Neural cell (in vitro differentiated cells): ENCODE data around the gene ATG7. TPM values are rescaled to one million over a fixed set of nuclear protein-coding genes. Genes with fewer than 3 reads are reported as not detected.

Source experiments
- H2AFZ ChIP-seq: fragments of 200-600, 300-800 bp; sonication (generic), shearing (Covaris generic); 2 replicates; pipeline ENCODE4 v1.6.0; 2014; ENCODE audit warnings: low read depth, mild to moderate bottlenecking, antibody characterized with exemption, low read length, moderate library complexity
- H3F3A ChIP-seq: fragments of 200-600 bp; shearing (Covaris generic); 2 replicates; pipeline ENCODE4 v1.6.1; 2016; ENCODE audit warnings: mild to moderate bottlenecking, moderate library complexity, mixed read lengths, antibody characterized with exemption, low read length; ENCODE audit not compliant: insufficient read depth, poor library complexity, severe bottlenecking
- H3K27ac ChIP-seq: fragments of 200-600, 300-800 bp; sonication (generic), shearing (Covaris generic); 2 replicates; pipeline ENCODE4 v1.5.1; 2014; ENCODE audit warnings: mild to moderate bottlenecking, low read length, moderate library complexity
- H3K27me3 ChIP-seq: fragments of 300-800, 200-600 bp; sonication (generic), shearing (Covaris generic); 2 replicates; pipeline ENCODE4 v1.6.0; 2014; ENCODE audit warnings: mild to moderate bottlenecking, low read depth, low read length, moderate library complexity; ENCODE audit not compliant: insufficient read depth
- H3K36me3 ChIP-seq: fragments of 300-800, 200-600 bp; sonication (generic), shearing (Covaris generic); 2 replicates; pipeline ENCODE4 v1.5.1; 2014; ENCODE audit warnings: mild to moderate bottlenecking, antibody characterized with exemption, low read length, moderate library complexity; ENCODE audit not compliant: insufficient read depth
- H3K4me2 ChIP-seq: fragments of 300-800, 200-600 bp; sonication (generic), shearing (Covaris generic); 2 replicates; pipeline ENCODE4 v1.6.0; 2014; ENCODE audit warnings: mild to moderate bottlenecking, low read length
- H3K4me3 ChIP-seq: fragments of 300-800, 200-600 bp; sonication (generic), shearing (Covaris generic); 2 replicates; pipeline ENCODE4 v1.5.1; 2014; ENCODE audit warnings: mild to moderate bottlenecking, low read length, moderate library complexity
- H3K79me2 ChIP-seq: fragments of 200-600 bp; shearing (Covaris generic); replicated peaks from 2 replicates; pipeline ENCODE4 v1.6.0; 2014; ENCODE audit warnings: mild to moderate bottlenecking, low read length, moderate library complexity; ENCODE audit not compliant: insufficient read depth
- H3K9ac ChIP-seq: fragments of 300-800, 200-600 bp; sonication (generic), shearing (Covaris generic); 2 replicates; pipeline ENCODE4 v1.6.1; 2016; ENCODE audit warnings: mild to moderate bottlenecking, low read length, mixed read lengths
- H3K9me2 ChIP-seq: fragments of 200-600 bp; shearing (Covaris generic); 2 replicates; pipeline ENCODE4 v1.6.1; 2016; ENCODE audit warnings: mild to moderate bottlenecking, low read length, mixed read lengths; ENCODE audit not compliant: insufficient read depth
- H3K9me3 ChIP-seq: fragments of 200-600, 300-800 bp; sonication (generic), shearing (Covaris generic); 2 replicates; pipeline ENCODE4 v1.6.1; 2016; ENCODE audit warnings: mild to moderate bottlenecking, mixed run types, low read length, moderate library complexity, mixed read lengths
- H4K20me1 ChIP-seq: fragments of 200-600 bp; shearing (Covaris generic); 2 replicates; pipeline ENCODE4 v1.6.1; 2016; ENCODE audit warnings: mild to moderate bottlenecking, mixed run types; ENCODE audit not compliant: insufficient read depth
- EP300 ChIP-seq: fragments of 450-650 bp; conservative IDR thresholded peaks from 2 replicates; pipeline ENCODE4 v1.6.1; 2014; ENCODE audit warnings: antibody characterized with exemption, mild to moderate bottlenecking, moderate library complexity; ENCODE audit not compliant: poor library complexity, severe bottlenecking
- EZH2 ChIP-seq: fragments of 200-600, 300-800 bp; shearing (Covaris generic), sonication (generic); IDR thresholded peaks from 2 replicates; pipeline ENCODE4 v1.6.1; 2014; ENCODE audit warnings: antibody characterized with exemption, low read length, borderline replicate concordance, mild to moderate bottlenecking; ENCODE audit not compliant: insufficient read depth, poor library complexity, severe bottlenecking
- MXI1 ChIP-seq: fragments of 450-650 bp; conservative IDR thresholded peaks from 2 replicates; pipeline ENCODE4 v1.6.1; 2014; ENCODE audit warnings: antibody characterized with exemption, mild to moderate bottlenecking; ENCODE audit not compliant: poor library complexity, severe bottlenecking
- POLR2AphosphoS5 ChIP-seq: IDR thresholded peaks from 2 replicates; pipeline ENCODE4 v1.6.1; 2012
- RAD21 ChIP-seq: fragments of 450-650 bp; conservative IDR thresholded peaks from 2 replicates; pipeline ENCODE4 v1.6.1; 2014; ENCODE audit warnings: antibody characterized with exemption, mild to moderate bottlenecking, moderate library complexity
- SMC3 ChIP-seq: fragments of 450-650 bp; conservative IDR thresholded peaks from 2 replicates; pipeline ENCODE4 v1.6.1; 2014; ENCODE audit warnings: antibody characterized with exemption, mild to moderate bottlenecking, moderate library complexity; ENCODE audit not compliant: poor library complexity
- TAF1 ChIP-seq: IDR thresholded peaks from 2 replicates; pipeline ENCODE4 v1.6.1; 2012; ENCODE audit warnings: low read depth
- polyA plus RNA-seq: library from polyadenylated mRNA; depleted of rRNA; stranded (reverse); fragments of >200 nt; gene quantifications from 2 replicates; pipeline ENCODE4 v1.2.3, GENCODE V29; 2014
- TF ChIP-seq, protein P1 (sequence below): IDR thresholded peaks from 2 replicates; pipeline ENCODE4 v1.6.1; 2012; ENCODE audit warnings: borderline replicate concordance
- TF ChIP-seq, protein P2 (sequence below): fragments of 450-650 bp; IDR thresholded peaks from 2 replicates; pipeline ENCODE4 v1.5.1; 2014; ENCODE audit warnings: antibody characterized with exemption, mild to moderate bottlenecking, moderate library complexity; ENCODE audit not compliant: poor library complexity, severe bottlenecking

The ATG7 gene
- polyA plus RNA-seq, 1 donor from 2014 or later = 28.8 TPM

DNA sequence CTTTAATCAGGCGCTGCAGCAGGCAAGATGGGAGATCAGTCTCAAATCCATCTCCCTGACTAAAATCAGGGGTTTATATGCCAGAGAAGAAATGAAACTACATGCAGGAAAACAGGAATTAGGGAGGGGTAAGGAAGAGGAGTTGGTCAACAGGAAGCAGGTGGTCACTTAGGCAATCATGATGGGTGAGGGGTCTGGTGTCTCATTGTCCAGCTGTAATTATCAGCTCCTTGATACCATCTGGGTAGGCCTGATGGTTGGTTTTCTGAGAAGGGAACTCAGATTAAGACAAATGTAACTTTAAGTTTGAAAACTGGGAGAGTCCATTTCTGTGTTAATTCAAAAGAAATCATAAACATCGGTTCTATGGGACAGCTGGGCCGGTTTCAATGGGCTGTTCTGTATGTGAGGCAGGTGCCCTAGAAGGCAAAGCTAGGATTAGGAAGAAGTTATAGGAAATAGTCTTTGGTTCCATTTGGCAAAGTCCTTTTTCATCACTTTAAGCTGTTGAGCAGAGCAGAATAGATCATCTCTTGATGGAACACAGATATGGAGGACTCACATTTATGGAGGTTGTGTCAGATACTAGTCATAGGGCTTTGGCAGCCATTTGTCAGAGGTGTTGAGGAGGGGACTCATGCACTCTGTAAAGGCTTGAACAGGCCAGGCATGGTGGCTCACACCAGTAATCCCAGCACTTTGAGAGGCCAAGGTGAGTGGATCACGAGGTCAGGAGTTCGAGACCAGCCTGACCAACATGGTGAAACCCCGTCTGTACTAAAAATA, 222.1 kb downstream of the ATG7 start:
- Histone ChIP-seq H3K36me3 (no peaks in the 10 kb centered on the region), H3K4me2 (no peak overlapping the region), H4K20me1 (no peaks in the 10 kb centered on the region), H3K9ac (no peak overlapping the region), H3K9me3 (no peaks in the 10 kb centered on the region), H3F3A (no peaks in the 10 kb centered on the region), H3K27me3 (no peaks in the 10 kb centered on the region), H3K79me2 (no peaks in the 10 kb centered on the region), H3K9me2 (no peaks in the 10 kb centered on the region), H3K27ac (no peak overlapping the region), H3K4me3 (no peak overlapping the region), H2AFZ (no peak overlapping the region)
- no peak for TF ChIP-seq TAF1
- TF ChIP-seq RAD21 = no peak
- no peak for TF ChIP-seq SMC3
- TF ChIP-seq EZH2 = no peak
- TF ChIP-seq MXI1 = no peak

DNA sequence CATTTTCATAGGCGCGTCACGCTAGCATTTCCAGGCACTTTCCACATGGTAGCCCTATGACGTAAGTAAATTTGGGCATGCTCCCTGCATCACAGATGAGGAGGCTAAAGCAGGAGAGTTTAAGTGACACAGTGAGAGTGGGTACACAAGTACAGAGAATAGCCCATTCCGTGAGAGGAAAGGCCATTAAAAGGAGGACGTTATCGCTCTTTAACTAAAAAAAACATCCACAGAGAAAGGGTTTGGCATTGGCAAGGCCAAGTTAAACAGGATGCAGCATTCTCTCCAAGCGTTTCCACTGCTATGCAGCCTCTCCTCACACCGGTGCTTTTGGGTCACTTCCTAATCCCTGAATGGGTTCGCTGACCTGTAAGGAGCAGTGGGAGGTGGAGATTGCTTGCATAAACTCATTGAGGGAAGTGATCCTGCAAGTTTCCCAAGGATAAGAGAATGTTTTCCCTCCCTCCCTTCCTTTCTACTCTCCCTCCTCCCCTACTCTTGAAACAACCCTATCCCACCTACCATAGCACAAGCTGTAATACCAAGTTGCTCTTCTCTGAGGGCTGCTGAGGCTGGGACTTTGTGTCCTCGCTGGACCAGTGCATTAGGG, 223.9 kb downstream of the ATG7 start:
- Histone ChIP-seq H3K27ac (no peak overlapping the region), H3K9me3 (no peaks in the 10 kb centered on the region), H3K4me2 (no peak overlapping the region), H3F3A (no peaks in the 10 kb centered on the region), H3K9ac (no peak overlapping the region), H3K79me2 (no peaks in the 10 kb centered on the region), H3K27me3 (no peaks in the 10 kb centered on the region), H3K36me3 (no peaks in the 10 kb centered on the region), H3K9me2 (no peaks in the 10 kb centered on the region), H2AFZ (no peak overlapping the region), H3K4me3 (no peak overlapping the region), H4K20me1 (no peaks in the 10 kb centered on the region)
- TF ChIP-seq TAF1 (no peak), SMC3 (no peak), EP300 (no peak), EZH2 (no peak), RAD21 (no peak), MXI1 (no peak), POLR2AphosphoS5 (no peak)
- TF ChIP-seq, protein P1, sequence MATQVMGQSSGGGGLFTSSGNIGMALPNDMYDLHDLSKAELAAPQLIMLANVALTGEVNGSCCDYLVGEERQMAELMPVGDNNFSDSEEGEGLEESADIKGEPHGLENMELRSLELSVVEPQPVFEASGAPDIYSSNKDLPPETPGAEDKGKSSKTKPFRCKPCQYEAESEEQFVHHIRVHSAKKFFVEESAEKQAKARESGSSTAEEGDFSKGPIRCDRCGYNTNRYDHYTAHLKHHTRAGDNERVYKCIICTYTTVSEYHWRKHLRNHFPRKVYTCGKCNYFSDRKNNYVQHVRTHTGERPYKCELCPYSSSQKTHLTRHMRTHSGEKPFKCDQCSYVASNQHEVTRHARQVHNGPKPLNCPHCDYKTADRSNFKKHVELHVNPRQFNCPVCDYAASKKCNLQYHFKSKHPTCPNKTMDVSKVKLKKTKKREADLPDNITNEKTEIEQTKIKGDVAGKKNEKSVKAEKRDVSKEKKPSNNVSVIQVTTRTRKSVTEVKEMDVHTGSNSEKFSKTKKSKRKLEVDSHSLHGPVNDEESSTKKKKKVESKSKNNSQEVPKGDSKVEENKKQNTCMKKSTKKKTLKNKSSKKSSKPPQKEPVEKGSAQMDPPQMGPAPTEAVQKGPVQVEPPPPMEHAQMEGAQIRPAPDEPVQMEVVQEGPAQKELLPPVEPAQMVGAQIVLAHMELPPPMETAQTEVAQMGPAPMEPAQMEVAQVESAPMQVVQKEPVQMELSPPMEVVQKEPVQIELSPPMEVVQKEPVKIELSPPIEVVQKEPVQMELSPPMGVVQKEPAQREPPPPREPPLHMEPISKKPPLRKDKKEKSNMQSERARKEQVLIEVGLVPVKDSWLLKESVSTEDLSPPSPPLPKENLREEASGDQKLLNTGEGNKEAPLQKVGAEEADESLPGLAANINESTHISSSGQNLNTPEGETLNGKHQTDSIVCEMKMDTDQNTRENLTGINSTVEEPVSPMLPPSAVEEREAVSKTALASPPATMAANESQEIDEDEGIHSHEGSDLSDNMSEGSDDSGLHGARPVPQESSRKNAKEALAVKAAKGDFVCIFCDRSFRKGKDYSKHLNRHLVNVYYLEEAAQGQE = no peak
- TF ChIP-seq, protein P2, sequence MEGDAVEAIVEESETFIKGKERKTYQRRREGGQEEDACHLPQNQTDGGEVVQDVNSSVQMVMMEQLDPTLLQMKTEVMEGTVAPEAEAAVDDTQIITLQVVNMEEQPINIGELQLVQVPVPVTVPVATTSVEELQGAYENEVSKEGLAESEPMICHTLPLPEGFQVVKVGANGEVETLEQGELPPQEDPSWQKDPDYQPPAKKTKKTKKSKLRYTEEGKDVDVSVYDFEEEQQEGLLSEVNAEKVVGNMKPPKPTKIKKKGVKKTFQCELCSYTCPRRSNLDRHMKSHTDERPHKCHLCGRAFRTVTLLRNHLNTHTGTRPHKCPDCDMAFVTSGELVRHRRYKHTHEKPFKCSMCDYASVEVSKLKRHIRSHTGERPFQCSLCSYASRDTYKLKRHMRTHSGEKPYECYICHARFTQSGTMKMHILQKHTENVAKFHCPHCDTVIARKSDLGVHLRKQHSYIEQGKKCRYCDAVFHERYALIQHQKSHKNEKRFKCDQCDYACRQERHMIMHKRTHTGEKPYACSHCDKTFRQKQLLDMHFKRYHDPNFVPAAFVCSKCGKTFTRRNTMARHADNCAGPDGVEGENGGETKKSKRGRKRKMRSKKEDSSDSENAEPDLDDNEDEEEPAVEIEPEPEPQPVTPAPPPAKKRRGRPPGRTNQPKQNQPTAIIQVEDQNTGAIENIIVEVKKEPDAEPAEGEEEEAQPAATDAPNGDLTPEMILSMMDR = no peak
